Left lobe of liver (tissue), 2 donors: ENCODE data around the gene NELL2. TPM values are rescaled to one million over a fixed set of nuclear protein-coding genes. Genes with fewer than 3 reads are reported as not detected.

Source experiments
- ATAC-seq: fragments of 200-7000 bp; cut with Tn5 transposase; one replicate; pipeline ENCODE4 v1.9.1; 2020; ENCODE audit warnings: mild to moderate bottlenecking, moderate library complexity
- DNase-seq: peaks from one replicate; pipeline ENCODE4 v3.0.0-alpha.2; 2020; ENCODE audit warnings: low spot score
- total RNA-seq: library from RNA; stranded (reverse); gene quantifications from one replicate; pipeline ENCODE4 v1.2.1, GENCODE V29; 2021
- donor health status: DM: no; HTN: no; CAD: no; lungs with moderate emphysema.
- donor health status: DM: no; HTN: yes; CAD: no.

Gene NELL2
- total RNA-seq, 1 donor from 2014 or later = 0.78 TPM

GRCh38 chr12:44500423-44500822 is 375.7 kb downstream of the NELL2 start:
- ATAC-seq (no peak), DNase-seq (no peak)

DNA sequence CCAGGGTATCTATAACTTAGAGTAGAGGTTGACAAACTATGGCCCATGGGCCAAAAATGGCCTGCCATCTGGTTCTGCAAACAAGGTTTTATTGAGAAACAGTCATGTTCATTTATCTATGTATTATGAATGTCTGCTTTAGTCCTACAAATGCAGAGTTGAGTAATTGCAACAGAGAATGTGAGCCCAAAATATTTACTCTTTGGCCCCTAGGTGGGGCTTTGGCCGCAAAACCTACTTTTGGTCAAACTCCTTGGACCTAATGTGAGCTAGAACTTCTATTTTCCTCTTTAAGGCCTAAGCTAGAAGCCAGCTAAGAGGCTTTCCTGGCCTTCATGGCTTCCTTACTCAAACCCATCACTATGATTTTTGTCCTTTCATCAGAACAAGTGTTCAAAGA is 379.1 kb downstream of the NELL2 start:
- ATAC-seq (no peak), DNase-seq (no peak)

DNA sequence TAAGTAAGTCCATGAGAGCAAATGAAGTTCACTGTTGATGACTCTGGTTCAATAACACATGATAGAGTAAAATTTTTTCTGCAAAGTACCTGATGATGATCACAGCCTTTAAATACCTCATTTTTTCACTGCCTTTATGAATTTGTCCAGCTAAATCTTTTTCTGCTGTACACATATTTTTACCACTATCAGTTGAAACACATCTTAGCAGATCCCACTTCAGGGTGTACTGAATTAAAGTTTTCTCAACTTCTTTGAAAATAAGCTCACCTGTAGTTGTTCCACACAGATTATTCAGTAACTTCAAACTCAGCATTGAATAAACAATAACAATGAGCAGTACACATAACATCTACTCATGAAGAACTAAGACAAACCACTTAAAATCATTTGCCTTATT is 385.9 kb downstream of the NELL2 start:
- no peak for ATAC-seq
- DNase-seq = no peak

DNA sequence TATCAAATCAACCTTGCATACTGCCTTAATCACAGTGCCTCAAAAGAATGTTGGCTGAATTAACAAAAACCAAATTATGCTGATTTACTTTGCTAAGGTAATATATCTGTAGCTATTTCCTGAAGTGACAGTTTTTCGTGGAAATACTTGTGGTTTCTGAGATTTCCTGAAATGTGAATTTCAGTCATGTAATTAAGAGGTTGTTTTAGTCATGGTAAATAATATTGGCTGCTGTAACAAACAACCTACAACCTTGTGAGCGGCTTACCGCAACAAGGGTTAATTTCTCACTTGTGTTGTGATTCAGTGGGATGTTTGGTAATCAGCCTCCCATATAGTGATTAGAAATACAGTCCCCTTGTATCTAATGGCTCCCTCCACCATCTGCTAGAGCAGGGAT is 387.9 kb downstream of the NELL2 start:
- ATAC-seq = no peak
- no peak for DNase-seq

DNA sequence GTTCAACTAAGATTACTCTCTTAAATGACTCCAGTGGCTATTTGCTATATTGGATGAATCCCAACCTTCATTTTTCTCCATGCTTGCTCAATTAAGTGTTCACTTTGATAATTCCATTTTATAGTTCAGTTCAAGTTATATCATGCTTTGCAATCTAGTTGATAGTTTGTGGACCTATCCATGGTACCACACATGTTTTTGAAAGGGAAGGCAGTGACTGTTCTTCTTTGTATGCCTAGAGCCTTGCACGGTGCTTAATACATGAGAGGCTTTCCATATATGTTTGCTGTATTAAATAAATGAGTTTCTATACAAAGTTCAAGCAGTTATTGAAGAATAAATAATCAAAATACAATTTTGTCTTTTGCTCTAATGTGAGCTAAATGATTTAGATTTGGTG is 391.3 kb downstream of the NELL2 start:
- no peak for DNase-seq

GRCh38 chr12:44477331-44477980 is 398.7 kb downstream of the NELL2 start:
- DNase-seq (no peak), ATAC-seq (no peak)

More for the DNA sequence above, 391.3 kb downstream of the NELL2 start:
- ATAC-seq = no peak

DNA sequence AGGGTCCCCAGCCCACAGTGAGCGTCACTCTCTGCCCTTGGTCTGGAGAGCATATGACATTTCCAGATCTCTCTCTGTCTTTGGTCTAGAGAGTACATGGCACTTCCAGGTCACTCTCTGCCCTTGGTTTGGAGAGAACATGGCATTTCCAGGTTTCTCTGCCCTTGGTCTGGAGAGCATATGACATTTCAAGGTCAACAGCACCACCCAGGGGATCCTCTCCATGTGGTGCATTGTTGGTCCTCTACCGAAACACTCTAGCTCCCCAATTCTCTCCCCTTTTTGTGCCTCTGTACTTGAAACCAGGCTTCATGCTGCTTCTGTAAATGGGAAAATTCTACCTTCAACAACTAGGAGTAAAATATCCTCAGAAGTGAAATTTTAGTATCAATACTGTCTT is 399.4 kb downstream of the NELL2 start:
- ATAC-seq = no peak
- DNase-seq = no peak

DNA sequence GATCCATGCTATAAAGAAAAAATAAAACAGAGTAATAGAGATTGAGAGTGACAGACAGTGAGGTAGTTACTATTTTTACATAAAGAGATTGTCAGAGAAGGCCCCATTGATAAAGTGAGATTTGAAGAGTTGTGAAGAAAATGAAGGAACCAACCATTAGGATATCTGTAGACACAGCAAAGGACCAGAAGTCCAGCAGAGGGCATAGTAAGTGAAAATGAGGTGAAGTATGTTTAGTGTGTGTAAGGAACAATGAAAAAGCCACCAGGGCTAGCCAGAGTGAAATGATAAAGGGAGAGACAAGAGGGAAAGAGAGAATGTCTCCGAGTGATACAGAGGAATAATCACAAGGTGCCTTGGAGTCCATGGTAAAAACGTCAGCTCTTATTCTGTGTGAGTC is 411.0 kb downstream of the NELL2 start:
- no peak for DNase-seq
- no peak for ATAC-seq

DNA sequence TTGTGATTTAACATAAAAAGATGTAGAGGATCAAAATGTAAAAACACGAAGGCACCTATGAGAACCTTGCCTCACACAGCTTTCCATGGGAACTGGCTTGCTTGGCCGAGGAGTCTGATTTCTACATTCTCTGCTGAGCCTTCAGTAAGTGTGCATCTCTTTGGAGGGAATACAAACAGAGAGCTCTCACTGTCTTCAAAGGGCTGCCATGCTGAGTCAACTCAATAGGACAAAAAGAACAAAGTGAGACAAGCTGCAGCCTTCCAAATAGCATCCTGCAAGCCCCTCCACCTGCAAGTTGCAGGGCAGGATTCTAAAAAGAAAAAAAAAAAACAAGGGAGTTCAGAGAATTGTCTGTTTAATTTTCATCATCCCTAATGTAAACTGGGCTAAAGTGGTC is 411.9 kb downstream of the NELL2 start:
- ATAC-seq (no peak), DNase-seq (no peak)

- DNase-seq (no peak), ATAC-seq (no peak)
These were observed 413.4 kb downstream of the NELL2 start for GRCh38 chr12:44462729-44463128.

DNA sequence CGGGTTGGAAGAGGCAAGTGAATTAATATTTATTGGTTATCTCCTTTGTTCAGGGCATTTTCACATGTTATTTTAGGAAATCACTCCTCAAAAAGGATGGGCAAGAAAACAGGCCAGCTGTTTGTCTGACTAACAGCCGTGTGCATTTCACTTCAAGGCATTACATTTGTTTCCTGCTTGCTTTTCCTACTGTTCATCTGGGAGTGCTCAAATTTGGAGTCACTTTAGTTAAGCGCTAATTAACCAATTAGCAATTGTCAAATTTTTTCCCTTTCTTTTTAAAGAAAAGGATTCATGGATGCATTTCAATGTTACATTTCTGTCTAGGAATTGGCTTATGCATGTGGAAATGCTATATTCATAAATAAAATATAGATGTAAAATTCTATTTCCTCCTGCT is 415.9 kb downstream of the NELL2 start:
- DNase-seq (no peak), ATAC-seq (no peak)

DNA sequence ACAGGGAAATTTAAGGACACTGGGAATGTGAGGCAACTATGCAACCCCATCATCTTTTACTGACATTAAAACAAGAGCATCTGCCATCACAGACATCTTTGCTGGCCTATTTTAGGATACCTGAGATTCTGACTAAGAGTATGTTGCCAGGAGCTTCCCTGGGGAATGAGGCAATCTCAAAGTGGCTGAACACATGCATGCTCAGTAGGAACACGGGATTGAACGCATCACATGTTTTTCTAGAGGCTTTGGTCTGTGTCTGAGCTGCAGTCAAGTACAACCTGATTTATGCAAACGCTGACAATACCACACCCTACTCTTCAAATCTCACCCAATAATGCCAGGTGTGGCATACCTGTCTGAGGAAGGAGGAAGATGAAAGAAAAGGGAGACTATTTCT is 416.5 kb downstream of the NELL2 start:
- DNase-seq = no peak
- no peak for ATAC-seq

Other genes with a start within 250 kb of the NELL2 start
- not detected for gene DBX2, start 174.8 kb upstream of the NELL2 start, total RNA-seq